ENCODE results near the gene NME4. TPM values are rescaled to one million over a fixed set of nuclear protein-coding genes. Genes with fewer than 3 reads are reported as not detected.

The NME4 gene
- total RNA-seq, 4 donors from 2014 or later = 26.7 to 99.6 (median 47.8) TPM

GRCh38 chr16:444027-444426 lies 47.0 kb downstream of the NME4 start:
- 90 to 91% methylated on average over 10 of the region's 10 CpGs for WGBS, 2 donors
- Histone ChIP-seq H3K4me3 (no peak overlapping the region), H3K4me1 (peaks cover 0 to 22% (median 0%) of the 10 kb centered on the region in 4 donors), H3K9me3 (no peaks in the 10 kb centered on the region), H3K27ac (no peak overlapping the region), H3K27me3 (no peaks in the 10 kb centered on the region), H3K36me3 (peaks cover 0 to 3% (median 0%) of the 10 kb centered on the region in 3 donors)
- no peak for DNase-seq (ENCODE audit: low spot score in 2 of 2)
- TF ChIP-seq EP300 (IDR thresholded peaks at IDR 0.05) = no peak
- TF ChIP-seq POLR2A (IDR thresholded peaks at IDR 0.05) = no peak
- TF ChIP-seq CTCF (IDR thresholded peaks at IDR 0.05) = no peak

GRCh38 chr16:445566-445965 lies 48.6 kb downstream of the NME4 start:
- H3K27ac ChIP-seq = no peak overlapping the region
- H3K4me1 ChIP-seq = peaks cover 0 to 28% (median 0%) of the 10 kb centered on the region in 4 donors
- H3K4me3 ChIP-seq = no peak overlapping the region
- 71 to 91% methylated on average over 4 of the region's 4 CpGs for WGBS, 2 donors
- no peak for TF ChIP-seq POLR2A (IDR thresholded peaks at IDR 0.05)
- TF ChIP-seq CTCF (IDR thresholded peaks at IDR 0.05) = no peak
- no peak for DNase-seq (ENCODE audit: low spot score in 2 of 2)
- no peaks in the 10 kb centered on the region for H3K27me3 ChIP-seq
- no peaks in the 10 kb centered on the region for H3K9me3 ChIP-seq
- no peaks in the 10 kb centered on the region for H3K36me3 ChIP-seq

Small RNAs within 50 kb of the gene (small RNA-seq; reads per million reads assigned to genes)
- gene RF00019 = not detected

Other genes with a start within 250 kb of the NME4 start
- not detected for gene HBZ, start 244.6 kb upstream of the NME4 start, total RNA-seq
- gene HBM, start 231.2 kb upstream of the NME4 start, total RNA-seq = 1 to 10 TPM in 1 of 4 donors, not detected in 3; 3.3 TPM
- gene HBA2, start 224.3 kb upstream of the NME4 start, total RNA-seq = 100 to 1,000 TPM in 2 of 4 donors, 10 to 100 TPM in 2; 10.1 to 495 (median 102) TPM
- gene HBA1, start 220.5 kb upstream of the NME4 start, total RNA-seq = 100 to 1,000 TPM in 1 of 4 donors, 10 to 100 TPM in 2, not detected in 1; 48.4 to 135 (median 81.6) TPM
- gene HBQ1, start 216.7 kb upstream of the NME4 start, total RNA-seq = not detected
- 100 to 1,000 TPM; 109 to 180 (median 123) TPM for gene LUC7L, start 167.8 kb upstream of the NME4 start, total RNA-seq
- gene FAM234A, start 162.4 kb upstream of the NME4 start, total RNA-seq = 100 to 1,000 TPM in 2 of 4 donors, 10 to 100 TPM in 2; 73.5 to 192 (median 99.0) TPM
- 10 to 100 TPM; 20.8 to 59.0 (median 29.7) TPM for gene RGS11, start 121.3 kb upstream of the NME4 start, total RNA-seq
- gene ARHGDIG, start 116.6 kb upstream of the NME4 start, total RNA-seq = not detected
- gene PDIA2, start 114.0 kb upstream of the NME4 start, total RNA-seq = 1 to 10 TPM; 3.3 to 8.8 (median 3.7) TPM
- 10 to 100 TPM; 23.4 to 37.1 (median 25.0) TPM for gene AXIN1, start 44.5 kb upstream of the NME4 start, total RNA-seq
- gene MRPL28, start 26.7 kb upstream of the NME4 start, total RNA-seq = 10 to 100 TPM; 45.1 to 79.5 (median 65.3) TPM
- gene PGAP6, start 15.2 kb upstream of the NME4 start, total RNA-seq = 10 to 100 TPM; 22.7 to 69.3 (median 36.7) TPM
- 10 to 100 TPM; 20.3 to 68.4 (median 33.6) TPM for gene DECR2, start 4.7 kb downstream of the NME4 start, total RNA-seq
- gene RAB11FIP3, start 28.4 kb downstream of the NME4 start, total RNA-seq = 100 to 1,000 TPM in 1 of 4 donors, 10 to 100 TPM in 3; 30.2 to 128 (median 54.6) TPM
- 10 to 100 TPM; 19.0 to 91.5 (median 52.5) TPM for gene CAPN15, start 130.5 kb downstream of the NME4 start, total RNA-seq
- not detected for gene PRR35, start 163.2 kb downstream of the NME4 start, total RNA-seq
- 1 to 10 TPM in 3 of 4 donors, under 1 TPM in 1; 0.98 to 5.2 (median 1.9) TPM for gene NHLRC4, start 169.8 kb downstream of the NME4 start, total RNA-seq
- 10 to 100 TPM; 49.2 to 89.6 (median 71.8) TPM for gene PIGQ, start 172.8 kb downstream of the NME4 start, total RNA-seq
- 10 to 100 TPM; 21.1 to 30.6 (median 27.5) TPM for gene RAB40C, start 192.9 kb downstream of the NME4 start, total RNA-seq
- 1 to 10 TPM in 3 of 4 donors, under 1 TPM in 1; 0.66 to 3.9 (median 1.8) TPM for gene WFIKKN1, start 233.8 kb downstream of the NME4 start, total RNA-seq
- 100 to 1,000 TPM; 147 to 204 (median 176) TPM for gene METTL26, start 239.1 kb downstream of the NME4 start, total RNA-seq
- gene MCRIP2, start 244.6 kb downstream of the NME4 start, total RNA-seq = 10 to 100 TPM; 20.8 to 37.7 (median 32.4) TPM

Data from tibial nerve (tissue), 4 donors.